ENCODE measurements around the gene MAP4.
"Not testable (repeated sequence)": the region's sequence is repeated elsewhere in the genome, so short reads cannot be mapped to it uniquely, and the experiment has no call there.

Gene MAP4
- 121 to 131 reads per million in 2 experiments for total RNA-seq

GRCh38 chr3:48016301-48016973 is at the start of gene MAP4:
MAP4 (minus strand) TSS chr3:48016416; CDS start chr3:47998860, 17,556 bp downstream.
- no peak for DNase-seq (ENCODE audit: low read depth)

- DNase-seq (ENCODE audit: low read depth), result no peak
These were observed 48.8 kb upstream of the MAP4 start for GRCh38 chr3:48065035-48065434.

- DNase-seq (ENCODE audit: low read depth), result no peak
These were observed 48.1 kb upstream of the MAP4 start for GRCh38 chr3:48064292-48064829.

GRCh38 chr3:48061586-48061985 is 45.4 kb upstream of the MAP4 start:
- DNase-seq (ENCODE audit: low read depth), result not testable (repeated sequence)

GRCh38 chr3:48058091-48058490 is 41.9 kb upstream of the MAP4 start:
- no peak for DNase-seq (ENCODE audit: low read depth)

GRCh38 chr3:48057521-48057920 is 41.3 kb upstream of the MAP4 start:
- no peak for DNase-seq (ENCODE audit: low read depth)

GRCh38 chr3:48047841-48048464 is 31.7 kb upstream of the MAP4 start:
- no peak for DNase-seq (ENCODE audit: low read depth)

GRCh38 chr3:48042071-48042760 is 26.0 kb upstream of the MAP4 start:
- no peak for DNase-seq (ENCODE audit: low read depth)

GRCh38 chr3:48039487-48040190 is 23.4 kb upstream of the MAP4 start:
- no peak for DNase-seq (ENCODE audit: low read depth)

GRCh38 chr3:48038971-48039481 is 22.8 kb upstream of the MAP4 start:
- DNase-seq (ENCODE audit: low read depth), result no peak

GRCh38 chr3:48034000-48034516 is 17.8 kb upstream of the MAP4 start:
- no peak for DNase-seq (ENCODE audit: low read depth)

- DNase-seq (ENCODE audit: low read depth), result no peak
These were observed 14.0 kb upstream of the MAP4 start for GRCh38 chr3:48030188-48030587.

- no peak for DNase-seq (ENCODE audit: low read depth)
These were observed 11.0 kb upstream of the MAP4 start for GRCh38 chr3:48026951-48027908.

- no peak for DNase-seq (ENCODE audit: low read depth)
These were observed 9.9 kb upstream of the MAP4 start for GRCh38 chr3:48026098-48026497.

GRCh38 chr3:48024401-48024800 is 8.2 kb upstream of the MAP4 start:
- DNase-seq (ENCODE audit: low read depth), result no peak

GRCh38 chr3:48023377-48023776 is 7.2 kb upstream of the MAP4 start:
- DNase-seq (ENCODE audit: low read depth), result no peak

GRCh38 chr3:48022178-48022577 is 6.0 kb upstream of the MAP4 start:
- no peak for DNase-seq (ENCODE audit: low read depth)

- no peak for DNase-seq (ENCODE audit: low read depth)
These were observed 2.6 kb upstream of the MAP4 start for GRCh38 chr3:48018841-48019240.

GRCh38 chr3:48015431-48016180 is 610 bp downstream of the MAP4 start:
- DNase-seq (ENCODE audit: low read depth), result no peak

- no peak for DNase-seq (ENCODE audit: low read depth)
These were observed 1.9 kb downstream of the MAP4 start for GRCh38 chr3:48014358-48014757.

All from T follicular helper cell (primary cell).